Stimulated activated memory B cell treated with anti-CD40 and anti-IgM and Interleukin-4, amounts not matched to agents 10 μg/mL and 1 μg/mL and 100 μg/mL, for 72 hours (primary cell): ENCODE data around the gene UBE2R2.
"Not testable (repeated sequence)": the region's sequence is repeated elsewhere in the genome, so short reads cannot be mapped to it uniquely, and the experiment has no call there.

ENCODE experiments used
- ATAC-seq: fragments of 150-1000 bp; cut with Tn5 transposase; 2 replicates; pipeline ENCODE4 v1.10.0; 2021
- H3K27ac Mint-ChIP-seq: one replicate; pipeline ENCODE4 v1.8.0; 2022; ENCODE audit warnings: mild to moderate bottlenecking, mixed read lengths
- H3K27me3 Mint-ChIP-seq: one replicate; pipeline ENCODE4 v1.8.0; 2022; ENCODE audit warnings: mixed read lengths
- H3K36me3 Mint-ChIP-seq: one replicate; pipeline ENCODE4 v1.8.0; 2022; ENCODE audit warnings: mixed read lengths
- H3K4me1 Mint-ChIP-seq: one replicate; pipeline ENCODE4 v1.8.0; 2022; ENCODE audit warnings: mixed read lengths
- H3K4me3 Mint-ChIP-seq: one replicate; pipeline ENCODE4 v1.8.0; 2022; ENCODE audit warnings: mild to moderate bottlenecking, moderate library complexity, mixed read lengths
- H3K9me3 Mint-ChIP-seq: one replicate; pipeline ENCODE4 v1.8.0; 2022; ENCODE audit warnings: mixed read lengths

UBE2R2 gene

DNA sequence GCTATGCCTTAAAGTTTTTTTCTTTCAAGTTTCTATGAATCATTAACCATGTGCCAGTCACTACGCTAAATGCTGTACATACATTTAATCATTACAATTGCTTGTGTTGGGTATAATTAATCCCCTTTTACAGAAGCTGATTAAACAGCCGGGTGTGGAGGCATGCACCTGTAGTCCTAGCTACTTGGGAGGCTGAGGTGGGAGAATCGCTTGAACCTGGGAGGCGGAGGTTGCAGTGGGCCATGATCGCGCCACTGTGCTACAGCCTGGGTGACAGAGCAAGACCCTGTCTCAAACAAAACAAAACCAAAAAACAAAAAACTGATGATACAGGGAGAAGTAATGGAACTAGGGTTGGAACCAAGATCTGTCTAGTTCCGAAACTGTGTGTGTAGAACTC, 1.2 kb upstream of the UBE2R2 start:
- H3K9me3 Mint-ChIP-seq, result no peaks in the 10 kb centered on the region
- no peak for ATAC-seq
- peak overlapping the region; percentile 21 for H3K4me3 Mint-ChIP-seq
- peaks cover 4% of the 10 kb centered on the region for H3K36me3 Mint-ChIP-seq
- H3K27ac Mint-ChIP-seq, result peak overlapping the region; percentile 99
- H3K4me1 Mint-ChIP-seq, result peaks cover 54% of the 10 kb centered on the region
- no peaks in the 10 kb centered on the region for H3K27me3 Mint-ChIP-seq

DNA sequence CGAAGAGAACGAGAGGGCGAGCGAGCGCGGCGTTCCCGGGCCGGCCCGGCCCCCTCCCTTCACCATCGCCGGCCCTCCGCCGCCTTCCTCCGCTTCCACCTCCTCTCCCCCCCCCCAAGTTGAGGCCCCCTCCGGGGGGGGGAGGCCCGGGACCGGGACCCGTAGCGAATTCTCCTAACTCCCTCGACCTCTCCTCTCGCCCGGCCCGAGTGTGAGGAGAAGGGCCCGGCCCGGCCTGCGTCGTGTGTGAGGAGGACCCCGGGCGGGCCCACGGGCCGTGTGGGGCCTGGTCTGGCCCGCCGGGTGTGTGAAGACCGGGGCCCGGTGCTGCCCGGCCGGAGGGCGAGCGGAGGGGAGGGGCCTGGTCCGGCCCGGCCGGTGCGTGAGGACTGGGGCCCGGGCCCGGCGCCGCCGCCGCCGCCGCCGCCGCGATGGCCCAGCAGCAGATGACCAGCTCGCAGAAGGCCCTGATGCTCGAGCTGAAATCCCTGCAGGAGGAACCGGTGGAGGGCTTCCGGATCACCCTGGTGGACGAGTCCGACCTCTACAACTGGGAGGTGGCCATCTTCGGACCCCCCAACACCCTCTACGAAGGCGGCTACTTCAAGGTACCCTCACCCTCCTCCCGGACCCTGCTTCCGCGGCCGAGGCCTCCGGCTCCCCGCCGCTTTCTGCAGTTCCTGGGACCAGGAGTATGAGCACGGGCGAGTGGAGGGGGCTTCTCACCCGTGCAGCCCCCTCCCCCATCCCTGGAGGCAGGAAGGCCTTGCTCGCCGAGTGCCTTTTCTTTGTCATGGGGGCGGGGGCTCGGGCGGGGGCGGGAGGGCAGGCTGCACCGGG, 587 bp downstream of the UBE2R2 start:
- Mint-ChIP-seq H3K27ac (peak overlapping the region; percentile 99), H3K27me3 (no peaks in the 10 kb centered on the region), H3K9me3 (no peaks in the 10 kb centered on the region)

DNA sequence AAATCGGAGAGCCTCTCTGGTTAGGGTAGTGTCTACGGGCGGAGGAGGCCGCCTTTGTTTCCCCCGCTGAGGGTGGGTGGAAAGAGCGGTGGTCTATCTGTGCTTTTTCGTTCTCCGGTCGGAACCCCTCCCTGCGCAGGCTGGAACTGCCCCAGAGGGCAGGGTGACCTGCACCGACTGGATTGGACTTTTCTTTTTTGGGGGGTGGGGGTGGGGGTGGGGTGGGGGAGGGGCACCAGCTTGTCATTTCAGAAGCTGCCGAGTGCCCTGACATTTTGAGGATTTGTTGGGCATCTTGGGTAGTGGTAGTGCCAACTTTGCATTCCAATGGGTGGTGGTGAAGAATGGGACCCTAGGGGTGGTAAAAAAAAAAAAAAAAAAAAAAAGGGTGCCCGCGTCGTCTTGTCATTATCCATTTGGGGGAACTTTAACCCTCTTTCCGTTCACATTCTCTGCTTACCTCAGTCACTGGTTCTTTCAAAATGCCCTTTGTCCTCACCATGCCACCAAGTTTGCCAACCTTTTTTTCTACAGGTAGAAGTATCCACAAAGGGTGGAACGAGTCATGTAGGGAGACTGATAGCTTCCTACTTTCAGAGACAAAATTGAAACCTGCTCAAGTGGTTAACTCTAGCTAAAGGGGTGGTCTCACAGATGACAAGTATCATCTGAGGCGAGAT, 1.3 kb downstream of the UBE2R2 start:
- H3K4me3 Mint-ChIP-seq, result peak overlapping the region; percentile 81
- peak overlapping the region; percentile 99 for H3K27ac Mint-ChIP-seq
- ATAC-seq, result no peak
- H3K4me1 Mint-ChIP-seq, result peaks cover 59% of the 10 kb centered on the region
- no peaks in the 10 kb centered on the region for H3K9me3 Mint-ChIP-seq
- H3K36me3 Mint-ChIP-seq, result peaks cover 4% of the 10 kb centered on the region
- H3K27me3 Mint-ChIP-seq, result no peaks in the 10 kb centered on the region

More for the DNA sequence above, 587 bp downstream of the UBE2R2 start:
- H3K4me1 Mint-ChIP-seq, result peaks cover 60% of the 10 kb centered on the region
- peak overlapping the region; percentile 91 for H3K4me3 Mint-ChIP-seq
- ATAC-seq, result peak; percentile 61
- H3K36me3 Mint-ChIP-seq, result peaks cover 4% of the 10 kb centered on the region

DNA sequence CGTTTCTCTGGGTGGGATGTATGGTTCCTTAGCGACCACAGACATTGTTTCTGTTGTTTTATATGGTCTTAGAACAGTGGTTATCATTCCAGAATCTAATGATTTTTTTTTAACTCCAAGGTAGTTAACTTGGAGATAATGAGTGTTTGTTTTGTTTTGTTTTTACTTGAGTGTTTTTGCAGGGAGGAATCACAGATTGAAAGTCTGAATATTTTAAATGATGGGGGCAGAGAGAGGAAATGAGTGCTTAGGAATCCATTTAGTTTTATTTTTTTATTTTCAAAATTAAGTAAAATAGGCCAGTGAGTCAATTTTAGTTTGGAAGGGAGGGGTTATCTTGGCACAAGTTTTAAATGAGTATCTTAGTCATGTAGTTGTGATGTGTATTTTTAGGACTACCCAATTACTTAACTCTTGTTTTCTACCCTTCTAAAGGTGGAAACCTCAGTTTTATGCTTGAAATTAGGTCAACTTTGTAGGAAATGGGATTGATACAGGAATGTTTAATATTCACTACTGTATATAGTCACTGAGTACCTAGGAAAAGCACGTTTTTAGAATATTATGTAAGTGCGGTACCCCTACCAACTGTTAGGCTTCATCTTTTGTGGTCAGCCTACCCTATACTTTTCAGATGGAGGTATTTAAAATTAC, 2.0 kb downstream of the UBE2R2 start:
- peak overlapping the region; percentile 81 for H3K4me3 Mint-ChIP-seq
- H3K9me3 Mint-ChIP-seq, result no peaks in the 10 kb centered on the region
- H3K4me1 Mint-ChIP-seq, result peaks cover 53% of the 10 kb centered on the region
- H3K36me3 Mint-ChIP-seq, result peaks cover 4% of the 10 kb centered on the region
- ATAC-seq, result no peak
- no peaks in the 10 kb centered on the region for H3K27me3 Mint-ChIP-seq
- H3K27ac Mint-ChIP-seq, result peak overlapping the region; percentile 99

DNA sequence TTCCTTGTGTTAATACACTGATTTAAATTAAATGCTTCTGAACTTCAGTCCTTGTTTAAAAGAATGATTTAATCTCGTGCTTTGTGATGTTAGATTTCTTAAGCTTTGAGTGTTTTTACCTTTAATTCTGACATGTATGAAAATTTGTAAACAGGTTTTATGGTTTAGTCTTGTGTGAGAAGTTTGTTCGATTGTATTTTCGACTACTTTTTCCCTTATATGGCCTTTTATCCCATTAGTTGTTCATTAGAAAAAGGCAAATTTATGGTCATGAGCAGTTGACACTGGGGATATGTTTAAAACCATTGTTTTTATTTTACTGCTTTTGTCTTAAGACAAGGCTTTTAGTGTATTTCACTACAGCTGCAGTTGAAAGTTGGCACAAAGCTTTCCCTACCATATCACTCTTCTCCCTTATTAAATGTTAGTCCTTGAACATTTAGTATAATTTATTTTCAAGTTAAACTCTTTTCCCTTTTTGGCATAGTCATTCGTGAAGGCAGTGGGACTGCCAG, 3.3 kb downstream of the UBE2R2 start:
- no peaks in the 10 kb centered on the region for H3K27me3 Mint-ChIP-seq
- H3K36me3 Mint-ChIP-seq, result peaks cover 4% of the 10 kb centered on the region
- ATAC-seq, result no peak
- no peak overlapping the region for H3K27ac Mint-ChIP-seq
- H3K4me3 Mint-ChIP-seq, result no peak overlapping the region
- peaks cover 40% of the 10 kb centered on the region for H3K4me1 Mint-ChIP-seq
- no peaks in the 10 kb centered on the region for H3K9me3 Mint-ChIP-seq

DNA sequence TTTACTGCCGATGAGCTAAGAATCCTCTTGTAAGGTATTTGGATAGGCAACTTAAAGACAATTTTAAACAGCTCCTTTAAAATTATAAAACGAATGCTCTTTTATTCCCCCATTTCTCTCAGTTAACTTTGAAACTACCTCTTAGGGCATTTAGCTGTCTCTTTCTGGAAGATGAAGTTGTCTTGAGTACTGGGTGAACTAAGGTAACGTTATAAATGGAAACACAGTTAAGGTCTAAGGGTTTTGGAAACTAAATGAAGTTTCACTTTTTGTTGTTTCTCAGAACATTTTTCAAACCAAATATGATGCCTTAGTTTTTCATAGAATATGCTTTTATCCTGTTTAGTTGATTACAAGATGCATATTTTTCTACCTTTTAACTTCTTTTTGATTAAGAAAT, 6.8 kb downstream of the UBE2R2 start:
- no peaks in the 10 kb centered on the region for H3K27me3 Mint-ChIP-seq
- ATAC-seq, result no peak
- peaks cover under 1% of the 10 kb centered on the region for H3K36me3 Mint-ChIP-seq
- no peak overlapping the region for H3K27ac Mint-ChIP-seq
- H3K4me1 Mint-ChIP-seq, result peaks cover 22% of the 10 kb centered on the region
- no peak overlapping the region for H3K4me3 Mint-ChIP-seq
- no peaks in the 10 kb centered on the region for H3K9me3 Mint-ChIP-seq

DNA sequence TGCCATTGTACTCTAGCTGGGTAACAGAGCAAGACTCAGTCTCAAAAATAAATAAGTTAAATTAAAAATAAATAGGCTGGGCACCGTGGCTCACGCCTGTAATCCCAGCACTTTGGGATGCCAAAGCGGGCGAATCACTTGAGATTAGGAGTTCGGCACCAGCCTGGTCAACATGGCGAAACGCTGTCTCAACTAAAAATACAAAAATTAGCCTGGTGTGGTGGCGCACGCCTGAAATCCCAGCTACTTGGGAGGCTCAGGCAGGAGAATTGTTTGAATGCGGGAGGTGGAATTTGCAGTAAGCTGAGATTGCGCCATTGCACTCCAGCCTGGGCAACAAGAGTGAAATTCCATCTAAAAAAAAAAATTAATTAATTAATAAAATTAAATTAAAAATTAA, 10.3 kb downstream of the UBE2R2 start:
- not testable (repeated sequence) for H3K36me3 Mint-ChIP-seq, H3K27ac Mint-ChIP-seq, H3K9me3 Mint-ChIP-seq, H3K4me3 Mint-ChIP-seq, H3K27me3 Mint-ChIP-seq, ATAC-seq, H3K4me1 Mint-ChIP-seq

DNA sequence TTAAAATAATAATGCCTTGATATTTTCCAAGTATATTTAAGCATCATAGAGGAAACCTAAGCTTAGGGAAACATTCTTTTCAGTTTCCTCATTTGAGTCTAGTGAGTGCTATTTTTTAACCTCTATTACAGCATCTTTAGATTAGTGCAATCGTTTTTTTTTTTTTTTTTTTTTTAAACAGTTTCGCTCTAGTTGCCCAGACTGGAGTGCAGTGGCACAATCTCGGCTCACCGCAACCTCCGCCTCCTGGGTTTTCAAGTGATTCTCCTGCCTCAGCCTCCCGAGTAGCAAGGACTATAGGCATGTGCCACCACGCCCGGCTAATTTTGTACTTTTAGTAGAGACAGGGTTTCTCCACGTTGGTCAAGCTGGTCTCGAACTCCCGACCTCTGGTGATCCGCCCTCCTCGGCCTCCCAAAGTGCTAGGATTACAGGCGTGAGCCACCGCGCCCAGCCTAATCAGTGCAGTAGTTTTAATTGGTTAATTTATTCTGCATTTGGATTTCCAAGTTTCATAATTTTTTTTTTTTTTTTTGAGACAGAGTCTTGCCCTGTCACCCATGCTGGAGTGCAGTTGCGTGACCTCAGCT, 12.8 kb downstream of the UBE2R2 start:
- not testable (repeated sequence) for H3K4me3 Mint-ChIP-seq, H3K4me1 Mint-ChIP-seq, H3K9me3 Mint-ChIP-seq, ATAC-seq, H3K27me3 Mint-ChIP-seq, H3K27ac Mint-ChIP-seq, H3K36me3 Mint-ChIP-seq

DNA sequence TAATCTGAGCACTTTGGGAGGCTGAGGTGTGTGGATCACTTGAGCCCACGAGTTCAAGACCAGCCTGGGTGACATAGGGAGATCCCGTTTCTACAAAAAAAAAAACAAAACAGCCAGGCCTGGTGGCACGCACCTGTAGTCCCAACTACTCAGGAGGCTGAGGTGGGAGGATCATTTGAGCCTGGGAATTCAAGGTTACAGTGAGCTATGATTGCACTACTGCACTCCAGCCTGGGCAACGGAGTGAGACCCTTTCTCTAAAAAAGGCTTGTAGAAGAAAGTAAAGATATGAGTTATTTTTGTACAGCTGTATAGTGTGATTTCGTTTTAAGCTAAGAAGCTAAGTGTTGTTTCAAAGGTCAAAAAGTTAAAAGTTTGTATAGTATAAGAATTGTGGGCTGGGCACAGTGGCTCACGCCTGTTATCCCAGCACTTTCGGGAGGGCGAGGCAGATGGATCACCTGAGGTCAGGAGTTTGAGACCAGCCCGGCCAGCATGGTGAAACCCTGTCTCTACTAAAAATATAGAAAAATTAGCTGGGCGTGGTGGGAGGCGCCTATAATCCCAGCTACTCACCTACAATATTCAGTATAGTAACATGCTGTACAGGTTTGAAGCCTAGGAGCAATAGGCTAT, 18.8 kb downstream of the UBE2R2 start:
- no peak overlapping the region for H3K4me3 Mint-ChIP-seq
- H3K27me3 Mint-ChIP-seq, result no peaks in the 10 kb centered on the region
- H3K9me3 Mint-ChIP-seq, result no peaks in the 10 kb centered on the region
- no peak for ATAC-seq
- no peak overlapping the region for H3K27ac Mint-ChIP-seq
- H3K36me3 Mint-ChIP-seq, result peaks cover 6% of the 10 kb centered on the region
- H3K4me1 Mint-ChIP-seq, result peaks cover 57% of the 10 kb centered on the region

DNA sequence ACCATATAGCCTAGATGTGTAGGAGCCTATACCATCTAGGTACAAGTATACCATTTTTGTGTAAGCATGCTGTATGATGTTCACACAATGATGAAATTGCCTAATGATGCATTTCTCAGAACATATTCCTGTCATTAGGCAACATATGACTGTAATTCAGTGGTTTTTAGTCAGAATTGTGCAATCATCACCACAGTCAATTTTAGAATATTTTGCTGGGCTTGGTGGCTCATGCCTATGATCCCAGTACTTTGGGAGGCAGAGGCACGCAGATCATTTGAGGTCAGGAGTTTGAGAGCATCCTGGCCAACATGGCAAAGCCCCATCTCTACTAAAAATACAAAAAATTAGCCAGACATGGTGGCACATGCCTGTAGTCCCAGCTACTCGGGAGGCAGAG, 19.3 kb downstream of the UBE2R2 start:
- ATAC-seq, H3K27me3 Mint-ChIP-seq: not testable (repeated sequence)

DNA sequence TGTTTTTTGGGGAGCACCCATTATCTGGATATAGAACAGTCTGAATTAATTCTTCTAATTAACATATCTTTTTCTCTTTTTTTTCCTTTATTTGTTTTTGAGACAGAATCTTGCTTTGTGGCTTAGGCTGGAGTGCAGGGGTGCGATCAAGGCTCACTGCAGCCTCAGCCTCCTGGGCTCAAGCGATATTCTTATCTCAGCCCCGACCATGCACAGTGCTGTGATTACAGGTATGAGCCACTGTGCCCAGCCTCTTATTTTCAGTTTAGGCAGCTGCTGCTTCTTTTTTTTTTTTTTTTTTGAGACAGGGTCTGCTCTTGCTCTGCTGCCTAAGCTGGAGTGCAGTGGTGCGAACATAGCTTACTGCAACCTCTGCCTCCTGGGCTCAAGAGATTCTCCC, 20.2 kb downstream of the UBE2R2 start:
- Mint-ChIP-seq H3K9me3 (no peaks in the 10 kb centered on the region), H3K27ac (peak overlapping the region; percentile 24), H3K4me1 (peaks cover 66% of the 10 kb centered on the region), H3K4me3 (no peak overlapping the region), H3K36me3 (peaks cover 6% of the 10 kb centered on the region), H3K27me3 (no peaks in the 10 kb centered on the region)
- no peak for ATAC-seq

More for the DNA sequence above, 19.3 kb downstream of the UBE2R2 start:
- not testable (repeated sequence) for H3K27ac Mint-ChIP-seq, H3K4me3 Mint-ChIP-seq, H3K36me3 Mint-ChIP-seq, H3K9me3 Mint-ChIP-seq
- peaks cover 58% of the 10 kb centered on the region for H3K4me1 Mint-ChIP-seq

DNA sequence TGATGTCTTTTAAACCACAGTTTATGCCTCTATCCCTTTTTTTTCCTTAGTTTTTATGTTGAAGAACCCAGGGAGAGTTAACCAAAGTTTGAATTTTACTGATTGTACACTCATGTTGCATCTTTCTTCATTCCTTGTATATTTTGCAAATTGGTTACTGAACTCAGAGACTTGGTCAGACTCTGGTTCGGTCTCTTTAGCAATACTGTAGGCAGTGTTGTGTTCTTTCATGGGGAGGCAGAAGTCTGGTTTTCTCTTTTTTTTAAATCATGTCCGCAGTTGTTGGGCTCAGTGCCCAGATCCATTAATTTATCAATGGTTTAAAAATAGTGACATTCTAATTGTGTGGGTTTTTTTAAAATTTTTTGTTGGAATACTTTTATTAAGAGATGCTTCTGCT, 23.4 kb downstream of the UBE2R2 start:
- Mint-ChIP-seq H3K36me3 (peaks cover 5% of the 10 kb centered on the region), H3K4me3 (no peak overlapping the region), H3K27me3 (no peaks in the 10 kb centered on the region), H3K4me1 (peaks cover 75% of the 10 kb centered on the region), H3K9me3 (no peaks in the 10 kb centered on the region), H3K27ac (peak overlapping the region; percentile 32)
- no peak for ATAC-seq

DNA sequence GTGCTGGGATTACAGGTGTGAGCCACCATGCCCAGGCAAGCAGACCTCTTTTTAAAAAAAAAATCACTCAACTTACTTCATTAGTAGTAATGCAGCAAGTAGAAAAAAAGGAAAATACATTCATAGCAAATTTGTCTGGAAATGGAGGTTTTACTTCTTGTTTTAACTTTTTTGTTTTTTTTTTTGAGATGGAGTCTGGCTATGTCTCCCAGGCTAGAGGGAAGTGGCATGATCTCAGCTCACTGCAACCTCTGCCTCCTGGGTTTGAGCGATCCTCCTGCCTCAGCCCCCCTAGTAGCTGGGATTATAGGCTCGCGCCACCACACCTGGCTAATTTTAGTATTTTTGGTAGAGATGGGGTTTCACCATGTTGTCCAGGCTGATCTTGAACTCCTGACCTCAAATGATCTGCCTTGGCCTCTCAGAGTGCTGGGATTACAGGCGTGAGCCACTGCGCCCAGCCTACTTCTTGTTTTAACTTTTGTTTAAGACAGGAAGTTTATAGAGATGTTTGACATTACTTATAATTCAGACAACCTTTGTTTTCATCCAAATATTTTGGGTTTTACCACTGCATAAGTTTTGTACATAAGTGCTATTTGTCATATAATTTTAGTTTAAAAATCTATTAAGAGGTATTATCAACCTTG, 26.5 kb downstream of the UBE2R2 start:
- Mint-ChIP-seq H3K9me3 (no peaks in the 10 kb centered on the region), H3K4me3 (no peak overlapping the region), H3K36me3 (peaks cover 6% of the 10 kb centered on the region), H3K27me3 (no peaks in the 10 kb centered on the region), H3K27ac (peak overlapping the region; percentile 67), H3K4me1 (peaks cover 66% of the 10 kb centered on the region)
- no peak for ATAC-seq

DNA sequence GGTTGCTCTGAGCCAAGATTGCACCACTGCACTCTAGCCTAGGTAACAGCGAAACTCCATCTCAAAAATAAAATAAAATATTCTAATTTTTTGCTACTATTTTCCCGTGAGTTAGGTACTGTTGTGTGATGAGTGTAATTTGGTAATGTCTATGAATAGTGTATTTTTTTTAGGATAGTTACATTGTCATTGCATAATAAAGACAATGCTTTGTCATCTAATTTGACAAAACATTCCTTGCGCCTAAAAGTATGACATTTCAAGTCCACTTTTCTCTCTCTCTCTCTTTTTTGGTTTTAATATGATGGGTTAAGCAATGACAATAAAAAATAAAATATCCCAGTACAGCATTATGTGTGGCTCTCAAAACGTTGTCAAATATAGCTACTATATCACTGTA, 29.3 kb downstream of the UBE2R2 start:
- peaks cover 6% of the 10 kb centered on the region for H3K36me3 Mint-ChIP-seq
- H3K27me3 Mint-ChIP-seq, result no peaks in the 10 kb centered on the region
- H3K4me1 Mint-ChIP-seq, result peaks cover 60% of the 10 kb centered on the region
- no peaks in the 10 kb centered on the region for H3K9me3 Mint-ChIP-seq
- H3K4me3 Mint-ChIP-seq, result no peak overlapping the region
- ATAC-seq, result no peak
- peak overlapping the region; percentile 22 for H3K27ac Mint-ChIP-seq
